PC-9 (cell line): ENCODE results near the gene SLC37A2.

Experiments used
- EZH2 ChIP-seq: fragments of 200-600 bp; sonication (generic); IDR thresholded peaks from 2 replicates; pipeline ENCODE4 v1.8.0; 2017; ENCODE audit warnings: antibody characterized with exemption, low read depth
- TF ChIP-seq, protein P1 (sequence below): fragments of 200-600 bp; sonication (generic); conservative IDR thresholded peaks from 2 replicates; pipeline ENCODE4 v1.6.1; 2017; ENCODE audit warnings: mixed run types, antibody characterized with exemption, mild to moderate bottlenecking, moderate library complexity

DNA sequence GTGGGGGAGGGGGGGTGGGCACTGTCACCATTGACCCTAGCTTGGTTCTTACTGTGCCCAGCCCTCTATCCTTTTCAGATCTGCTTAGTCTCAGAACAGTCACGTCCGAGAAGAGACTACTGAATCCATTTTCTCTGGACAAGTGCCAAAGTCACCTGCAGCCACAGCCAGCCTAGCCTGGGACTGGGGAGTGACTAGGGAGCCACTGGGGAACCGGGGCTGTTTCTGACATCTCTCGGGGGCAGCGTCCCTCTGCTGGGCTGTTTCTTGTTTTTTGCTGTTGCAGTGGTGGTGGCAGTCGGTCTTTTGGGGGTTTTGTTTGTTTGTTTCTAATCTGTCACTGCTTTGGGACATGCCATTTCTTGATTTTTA, 8.7 kb downstream of the SLC37A2 start:
- TF ChIP-seq, protein P1, sequence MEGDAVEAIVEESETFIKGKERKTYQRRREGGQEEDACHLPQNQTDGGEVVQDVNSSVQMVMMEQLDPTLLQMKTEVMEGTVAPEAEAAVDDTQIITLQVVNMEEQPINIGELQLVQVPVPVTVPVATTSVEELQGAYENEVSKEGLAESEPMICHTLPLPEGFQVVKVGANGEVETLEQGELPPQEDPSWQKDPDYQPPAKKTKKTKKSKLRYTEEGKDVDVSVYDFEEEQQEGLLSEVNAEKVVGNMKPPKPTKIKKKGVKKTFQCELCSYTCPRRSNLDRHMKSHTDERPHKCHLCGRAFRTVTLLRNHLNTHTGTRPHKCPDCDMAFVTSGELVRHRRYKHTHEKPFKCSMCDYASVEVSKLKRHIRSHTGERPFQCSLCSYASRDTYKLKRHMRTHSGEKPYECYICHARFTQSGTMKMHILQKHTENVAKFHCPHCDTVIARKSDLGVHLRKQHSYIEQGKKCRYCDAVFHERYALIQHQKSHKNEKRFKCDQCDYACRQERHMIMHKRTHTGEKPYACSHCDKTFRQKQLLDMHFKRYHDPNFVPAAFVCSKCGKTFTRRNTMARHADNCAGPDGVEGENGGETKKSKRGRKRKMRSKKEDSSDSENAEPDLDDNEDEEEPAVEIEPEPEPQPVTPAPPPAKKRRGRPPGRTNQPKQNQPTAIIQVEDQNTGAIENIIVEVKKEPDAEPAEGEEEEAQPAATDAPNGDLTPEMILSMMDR: no peak
- TF ChIP-seq EZH2: no peak
